Measurements from ENCODE around the gene PTPRD. TPM values are rescaled to one million over a fixed set of nuclear protein-coding genes. Genes with fewer than 3 reads are reported as not detected.

Gene PTPRD
- total RNA-seq, 2 experiments from 2014 or later = not detected

GRCh38 chr9:8534828-8535227, 2078.0 kb downstream of the PTPRD start:
- H3K4me3 Mint-ChIP-seq = no peak overlapping the region
- no peak overlapping the region for H3K27ac Mint-ChIP-seq
- no peaks in the 10 kb centered on the region for H3K27me3 Mint-ChIP-seq (ENCODE audit: low read depth)
- no peaks in the 10 kb centered on the region for H3K36me3 Mint-ChIP-seq (ENCODE audit: low read depth)
- H3K4me1 Mint-ChIP-seq (ENCODE audit: low read depth) = no peaks in the 10 kb centered on the region
- no peak for DNase-seq
- no peaks in the 10 kb centered on the region for H3K9me3 Mint-ChIP-seq (ENCODE audit: insufficient read depth)
- POLR2A ChIA-PET = no interaction called here
- ATAC-seq = no peak
- CTCF ChIA-PET = no interaction called here

- no peaks in the 10 kb centered on the region for H3K9me3 Mint-ChIP-seq (ENCODE audit: insufficient read depth)
- DNase-seq = no peak
- no peak overlapping the region for H3K27ac Mint-ChIP-seq
- no peak overlapping the region for H3K4me3 Mint-ChIP-seq
- no peak for ATAC-seq
- no peaks in the 10 kb centered on the region for H3K36me3 Mint-ChIP-seq (ENCODE audit: low read depth)
- no peaks in the 10 kb centered on the region for H3K27me3 Mint-ChIP-seq (ENCODE audit: low read depth)
- ChIA-PET CTCF (no interaction called here), POLR2A (no interaction called here)
- no peaks in the 10 kb centered on the region for H3K4me1 Mint-ChIP-seq (ENCODE audit: low read depth)
Measured at GRCh38 chr9:8533681-8534080, 2079.1 kb downstream of the PTPRD start.

GRCh38 chr9:8531826-8532415, 2080.9 kb downstream of the PTPRD start:
- Mint-ChIP-seq H3K4me3 (no peak overlapping the region), H3K27me3 (ENCODE audit: low read depth) (no peaks in the 10 kb centered on the region), H3K9me3 (ENCODE audit: insufficient read depth) (no peaks in the 10 kb centered on the region), H3K4me1 (ENCODE audit: low read depth) (no peaks in the 10 kb centered on the region), H3K27ac (no peak overlapping the region), H3K36me3 (ENCODE audit: low read depth) (no peaks in the 10 kb centered on the region)
- ATAC-seq = no peak
- ChIA-PET CTCF (no interaction called here), POLR2A (no interaction called here)
- DNase-seq = no peak

GRCh38 chr9:8521112-8521511, 2091.7 kb downstream of the PTPRD start:
- H3K36me3 Mint-ChIP-seq (ENCODE audit: low read depth) = no peaks in the 10 kb centered on the region
- no peaks in the 10 kb centered on the region for H3K4me1 Mint-ChIP-seq (ENCODE audit: low read depth)
- CTCF ChIA-PET = no interaction called here

GRCh38 chr9:8515748-8516147, 2097.1 kb downstream of the PTPRD start:
- no peaks in the 10 kb centered on the region for H3K4me1 Mint-ChIP-seq (ENCODE audit: low read depth)
- no peak overlapping the region for H3K27ac Mint-ChIP-seq
- ChIA-PET POLR2A (no interaction called here), CTCF (no interaction called here)
- no peak for DNase-seq
- no peak for ATAC-seq
- no peak overlapping the region for H3K4me3 Mint-ChIP-seq
- no peaks in the 10 kb centered on the region for H3K9me3 Mint-ChIP-seq (ENCODE audit: insufficient read depth)
- no peaks in the 10 kb centered on the region for H3K36me3 Mint-ChIP-seq (ENCODE audit: low read depth)
- H3K27me3 Mint-ChIP-seq (ENCODE audit: low read depth) = no peaks in the 10 kb centered on the region

More at GRCh38 chr9:8521112-8521511, 2091.7 kb downstream of the PTPRD start:
- Mint-ChIP-seq H3K9me3 (ENCODE audit: insufficient read depth) (no peaks in the 10 kb centered on the region), H3K4me3 (no peak overlapping the region), H3K27ac (no peak overlapping the region), H3K27me3 (ENCODE audit: low read depth) (no peaks in the 10 kb centered on the region)
- ATAC-seq (no peak), DNase-seq (no peak)
- POLR2A ChIA-PET = no interaction called here

GRCh38 chr9:8514760-8515159, 2098.0 kb downstream of the PTPRD start:
- H3K27ac Mint-ChIP-seq = no peak overlapping the region
- H3K4me1 Mint-ChIP-seq (ENCODE audit: low read depth) = no peaks in the 10 kb centered on the region
- CTCF ChIA-PET = no interaction called here
- ATAC-seq (no peak), DNase-seq (no peak)
- no peaks in the 10 kb centered on the region for H3K27me3 Mint-ChIP-seq (ENCODE audit: low read depth)
- POLR2A ChIA-PET = no interaction called here
- no peaks in the 10 kb centered on the region for H3K36me3 Mint-ChIP-seq (ENCODE audit: low read depth)
- H3K9me3 Mint-ChIP-seq (ENCODE audit: insufficient read depth) = no peaks in the 10 kb centered on the region
- no peak overlapping the region for H3K4me3 Mint-ChIP-seq

- ChIA-PET POLR2A (no interaction called here), CTCF (no interaction called here)
- DNase-seq = no peak
- H3K27me3 Mint-ChIP-seq (ENCODE audit: low read depth) = no peaks in the 10 kb centered on the region
- H3K4me1 Mint-ChIP-seq (ENCODE audit: low read depth) = no peaks in the 10 kb centered on the region
- H3K27ac Mint-ChIP-seq = no peak overlapping the region
- no peak for ATAC-seq
- no peak overlapping the region for H3K4me3 Mint-ChIP-seq
- no peaks in the 10 kb centered on the region for H3K36me3 Mint-ChIP-seq (ENCODE audit: low read depth)
- no peaks in the 10 kb centered on the region for H3K9me3 Mint-ChIP-seq (ENCODE audit: insufficient read depth)
Measured at GRCh38 chr9:8508671-8509290, 2104.0 kb downstream of the PTPRD start.

- Mint-ChIP-seq H3K27me3 (ENCODE audit: low read depth) (no peaks in the 10 kb centered on the region), H3K4me1 (ENCODE audit: low read depth) (no peaks in the 10 kb centered on the region)
Measured at GRCh38 chr9:8494571-8494970, 2118.2 kb downstream of the PTPRD start.

GRCh38 chr9:8492679-8493078, 2120.1 kb downstream of the PTPRD start:
- ATAC-seq (no peak), DNase-seq (no peak)
- Mint-ChIP-seq H3K36me3 (ENCODE audit: low read depth) (no peaks in the 10 kb centered on the region), H3K27ac (no peak overlapping the region), H3K27me3 (ENCODE audit: low read depth) (no peaks in the 10 kb centered on the region), H3K9me3 (ENCODE audit: insufficient read depth) (no peaks in the 10 kb centered on the region), H3K4me3 (no peak overlapping the region), H3K4me1 (ENCODE audit: low read depth) (no peaks in the 10 kb centered on the region)
- CTCF ChIA-PET = no interaction called here
- POLR2A ChIA-PET = no interaction called here

More at GRCh38 chr9:8494571-8494970, 2118.2 kb downstream of the PTPRD start:
- CTCF ChIA-PET = no interaction called here
- H3K36me3 Mint-ChIP-seq (ENCODE audit: low read depth) = no peaks in the 10 kb centered on the region
- DNase-seq (no peak), ATAC-seq (no peak)
- H3K4me3 Mint-ChIP-seq = no peak overlapping the region
- no peaks in the 10 kb centered on the region for H3K9me3 Mint-ChIP-seq (ENCODE audit: insufficient read depth)
- POLR2A ChIA-PET = no interaction called here
- no peak overlapping the region for H3K27ac Mint-ChIP-seq

- ChIA-PET POLR2A (no interaction called here), CTCF (no interaction called here)
- Mint-ChIP-seq H3K36me3 (ENCODE audit: low read depth) (no peaks in the 10 kb centered on the region), H3K4me3 (no peak overlapping the region), H3K27ac (no peak overlapping the region), H3K27me3 (ENCODE audit: low read depth) (no peaks in the 10 kb centered on the region), H3K9me3 (ENCODE audit: insufficient read depth) (no peaks in the 10 kb centered on the region), H3K4me1 (ENCODE audit: low read depth) (no peaks in the 10 kb centered on the region)
- DNase-seq (no peak), ATAC-seq (no peak)
Measured at GRCh38 chr9:8492024-8492423, 2120.8 kb downstream of the PTPRD start.

- POLR2A ChIA-PET = no interaction called here
- Mint-ChIP-seq H3K27ac (no peak overlapping the region), H3K27me3 (ENCODE audit: low read depth) (no peaks in the 10 kb centered on the region), H3K4me1 (ENCODE audit: low read depth) (no peaks in the 10 kb centered on the region), H3K4me3 (no peak overlapping the region), H3K9me3 (ENCODE audit: insufficient read depth) (no peaks in the 10 kb centered on the region), H3K36me3 (ENCODE audit: low read depth) (no peaks in the 10 kb centered on the region)
- CTCF ChIA-PET = no interaction called here
- DNase-seq = no peak
- no peak for ATAC-seq
Measured at GRCh38 chr9:8491563-8491962, 2121.2 kb downstream of the PTPRD start.

- CTCF ChIA-PET = no interaction called here
- no peak for ATAC-seq
- POLR2A ChIA-PET = no interaction called here
- H3K4me3 Mint-ChIP-seq = no peak overlapping the region
- H3K36me3 Mint-ChIP-seq (ENCODE audit: low read depth) = no peaks in the 10 kb centered on the region
- no peaks in the 10 kb centered on the region for H3K27me3 Mint-ChIP-seq (ENCODE audit: low read depth)
- H3K27ac Mint-ChIP-seq = no peak overlapping the region
- no peaks in the 10 kb centered on the region for H3K9me3 Mint-ChIP-seq (ENCODE audit: insufficient read depth)
- no peaks in the 10 kb centered on the region for H3K4me1 Mint-ChIP-seq (ENCODE audit: low read depth)
- no peak for DNase-seq
Measured at GRCh38 chr9:8489835-8490234, 2123.0 kb downstream of the PTPRD start.

- POLR2A ChIA-PET = no interaction called here
- Mint-ChIP-seq H3K27ac (no peak overlapping the region), H3K36me3 (ENCODE audit: low read depth) (no peaks in the 10 kb centered on the region), H3K9me3 (ENCODE audit: insufficient read depth) (no peaks in the 10 kb centered on the region), H3K4me3 (no peak overlapping the region), H3K4me1 (ENCODE audit: low read depth) (no peaks in the 10 kb centered on the region), H3K27me3 (ENCODE audit: low read depth) (no peaks in the 10 kb centered on the region)
- DNase-seq (no peak), ATAC-seq (no peak)
- CTCF ChIA-PET = interaction anchor here (1.0 kb wide), 1 partner anchor 9 kb away, joined by 3 read pairs; no protein-coding TSS in a partner anchor
Measured at GRCh38 chr9:8486095-8486494, 2126.7 kb downstream of the PTPRD start.

All from activated CD8-positive, alpha-beta T cell treated with anti-CD3 and anti-CD28 coated beads, Interleukin-2, amount 10 ng/mL, durations not matched to agents 7 days and 5 days (primary cell).